Uterus (tissue), 2 donors: ENCODE measurements around the gene SLC38A7.

Experiments
- CTCF ChIP-seq, 4 experiments: fragments of 200-600 bp in 2 of 4; fragments of 450-650 bp in 2 of 4; sonication (generic) in 2 of 4; IDR thresholded peaks; one replicate each; pipeline ENCODE4 v1.5.1; 2016 to 2019; ENCODE audit warnings: antibody characterized with exemption in 4 of 4, mild to moderate bottlenecking in 2 of 4, moderate library complexity in 1 of 4
- POLR2A ChIP-seq, 2 donors: fragments of 450-650 bp; IDR thresholded peaks; one replicate each; pipeline ENCODE4 v1.6.1; 2016; ENCODE audit warnings: antibody characterized with exemption in 2 of 2, mild to moderate bottlenecking in 1 of 2, moderate library complexity in 1 of 2

GRCh38 chr16:58713742-58714141, 29.2 kb upstream of the SLC38A7 start:
- TF ChIP-seq CTCF (IDR thresholded peaks at IDR 0.05) (no peak), POLR2A (IDR thresholded peaks at IDR 0.05) (no peak)
